Cardiac fibroblast (primary cell): ENCODE results near the gene SIGLEC14.

Experiments
- DNase-seq, 2 donors: peaks; one replicate each; pipeline versions ENCODE4 v3.0.0 to v3.0.0-alpha.2; 2010; ENCODE audit warnings: low read depth in 2 of 2
- H3K4me3 ChIP-seq, 2 donors: replicated peaks in 1 of 2; 1 replicate in 1 of 2; 2 replicates in 1 of 2; pipeline ENCODE4 v1.5.1; 2011; ENCODE audit warnings: low read depth in 2 of 2, low read length in 2 of 2, mild to moderate bottlenecking in 2 of 2, moderate library complexity in 1 of 2
- TF ChIP-seq, protein P1 (sequence below): IDR thresholded peaks from one replicate; pipeline ENCODE4 v1.5.1; 2011; ENCODE audit warnings: low read depth, mild to moderate bottlenecking, low read length, inconsistent platforms

The SIGLEC14 gene

DNA sequence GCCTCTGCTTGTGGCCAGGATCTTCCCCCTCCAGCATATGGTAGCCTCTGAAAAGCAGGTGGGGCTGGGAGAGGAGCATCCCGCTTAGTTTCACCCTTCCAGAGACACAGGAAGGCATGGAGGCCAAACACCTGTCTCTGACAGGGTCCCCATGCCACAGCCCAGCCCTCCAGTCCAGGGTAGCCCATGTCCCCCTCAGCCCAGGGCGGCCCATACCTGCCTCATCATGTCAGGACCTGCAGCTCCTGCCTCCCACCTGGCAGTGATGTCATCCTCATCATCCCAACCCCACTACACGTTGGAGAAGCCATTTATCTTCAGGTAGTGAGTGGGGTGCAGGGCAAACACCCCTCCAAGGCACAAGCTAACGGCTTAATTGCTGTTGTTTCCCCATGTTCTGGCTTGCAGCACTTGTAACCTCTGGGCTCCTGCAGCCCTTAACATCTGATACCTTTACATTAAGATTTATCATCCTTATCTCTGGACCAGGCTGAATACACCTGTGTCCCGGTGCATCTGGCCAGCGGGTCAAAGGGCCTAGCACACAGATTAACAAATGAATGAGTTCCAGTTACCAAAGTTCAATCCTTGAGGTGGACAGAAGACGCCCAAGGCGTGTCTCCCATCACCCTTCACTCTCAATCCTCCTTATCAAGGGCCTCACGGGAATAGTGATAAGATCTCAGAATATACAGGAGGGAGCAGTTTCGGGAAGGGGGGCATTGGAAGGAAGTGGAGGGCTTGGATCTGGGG, 53.3 kb downstream of the SIGLEC14 start:
- DNase-seq: no peak
- TF ChIP-seq, protein P1, sequence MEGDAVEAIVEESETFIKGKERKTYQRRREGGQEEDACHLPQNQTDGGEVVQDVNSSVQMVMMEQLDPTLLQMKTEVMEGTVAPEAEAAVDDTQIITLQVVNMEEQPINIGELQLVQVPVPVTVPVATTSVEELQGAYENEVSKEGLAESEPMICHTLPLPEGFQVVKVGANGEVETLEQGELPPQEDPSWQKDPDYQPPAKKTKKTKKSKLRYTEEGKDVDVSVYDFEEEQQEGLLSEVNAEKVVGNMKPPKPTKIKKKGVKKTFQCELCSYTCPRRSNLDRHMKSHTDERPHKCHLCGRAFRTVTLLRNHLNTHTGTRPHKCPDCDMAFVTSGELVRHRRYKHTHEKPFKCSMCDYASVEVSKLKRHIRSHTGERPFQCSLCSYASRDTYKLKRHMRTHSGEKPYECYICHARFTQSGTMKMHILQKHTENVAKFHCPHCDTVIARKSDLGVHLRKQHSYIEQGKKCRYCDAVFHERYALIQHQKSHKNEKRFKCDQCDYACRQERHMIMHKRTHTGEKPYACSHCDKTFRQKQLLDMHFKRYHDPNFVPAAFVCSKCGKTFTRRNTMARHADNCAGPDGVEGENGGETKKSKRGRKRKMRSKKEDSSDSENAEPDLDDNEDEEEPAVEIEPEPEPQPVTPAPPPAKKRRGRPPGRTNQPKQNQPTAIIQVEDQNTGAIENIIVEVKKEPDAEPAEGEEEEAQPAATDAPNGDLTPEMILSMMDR: no peak

More for the DNA sequence above, 53.3 kb downstream of the SIGLEC14 start:
- H3K4me3 ChIP-seq: peak overlapping the region; percentile 65 to 69
